Skeletal muscle satellite cell (primary cell): ENCODE results near the gene DHRSX.

ENCODE experiments used
- H3K27me3 ChIP-seq: 2 replicates; pipeline ENCODE4 v1.7.0; 2013; ENCODE audit warnings: low read length; ENCODE audit not compliant: control insufficient read depth, insufficient read depth
- H3K36me3 ChIP-seq: 2 replicates; pipeline ENCODE4 v1.7.0; 2013; ENCODE audit warnings: mild to moderate bottlenecking, control low read depth, low read length; ENCODE audit not compliant: insufficient read depth
- H3K4me1 ChIP-seq: 2 replicates; pipeline ENCODE4 v1.7.0; 2013; ENCODE audit warnings: low read length; ENCODE audit not compliant: control insufficient read depth, insufficient read depth
- H3K4me2 ChIP-seq: 2 replicates; pipeline ENCODE4 v1.7.0; 2013; ENCODE audit warnings: mild to moderate bottlenecking, low read length
- H3K4me3 ChIP-seq: 2 replicates; pipeline ENCODE4 v1.7.0; 2013; ENCODE audit warnings: low read length
- H3K9ac ChIP-seq: 2 replicates; pipeline ENCODE4 v1.7.0; 2013; ENCODE audit warnings: mild to moderate bottlenecking, low read depth, low read length, moderate library complexity
- H3K9me3 ChIP-seq: replicated peaks from 2 replicates; pipeline ENCODE4 v1.7.0; 2013; ENCODE audit warnings: mild to moderate bottlenecking, control low read depth, low read length

Gene DHRSX

DNA sequence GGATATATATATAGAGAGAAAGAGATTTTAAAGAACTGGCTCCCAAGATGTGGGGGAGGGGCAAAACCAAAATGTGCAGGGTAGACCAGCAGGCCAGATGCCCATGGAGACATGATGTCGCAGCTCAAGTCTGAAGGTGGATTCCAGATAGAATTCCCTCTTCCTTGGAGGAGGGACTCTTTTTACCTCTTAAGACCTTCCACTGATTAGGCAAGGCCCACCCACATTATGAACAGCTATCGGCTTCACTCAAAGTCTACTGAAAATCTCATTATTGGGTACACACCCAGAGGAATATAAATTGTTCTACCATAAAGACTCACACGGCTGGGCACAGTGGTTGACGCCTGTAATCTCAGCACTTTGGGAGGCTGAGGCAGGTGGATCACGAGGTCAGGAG lies 59.3 kb downstream of the DHRSX start:
- Histone ChIP-seq H3K36me3 (no peaks in the 10 kb centered on the region), H3K9ac (no peak overlapping the region), H3K9me3 (no peaks in the 10 kb centered on the region), H3K4me3 (no peak overlapping the region), H3K27me3 (no peaks in the 10 kb centered on the region), H3K4me2 (no peak overlapping the region), H3K4me1 (no peaks in the 10 kb centered on the region)

GRCh38 chrX:2439613-2440012 lies 61.2 kb downstream of the DHRSX start:
- H3K27me3 ChIP-seq: no peaks in the 10 kb centered on the region
- no peak overlapping the region for H3K4me2 ChIP-seq
- no peak overlapping the region for H3K4me3 ChIP-seq
- no peaks in the 10 kb centered on the region for H3K36me3 ChIP-seq
- H3K4me1 ChIP-seq: no peaks in the 10 kb centered on the region
- no peaks in the 10 kb centered on the region for H3K9me3 ChIP-seq
- H3K9ac ChIP-seq: no peak overlapping the region

- Histone ChIP-seq H3K9ac (no peak overlapping the region), H3K9me3 (no peaks in the 10 kb centered on the region), H3K4me2 (no peak overlapping the region), H3K27me3 (no peaks in the 10 kb centered on the region), H3K36me3 (no peaks in the 10 kb centered on the region), H3K4me1 (no peaks in the 10 kb centered on the region), H3K4me3 (no peak overlapping the region)
Measured at GRCh38 chrX:2435465-2435864, 65.3 kb downstream of the DHRSX start.

DNA sequence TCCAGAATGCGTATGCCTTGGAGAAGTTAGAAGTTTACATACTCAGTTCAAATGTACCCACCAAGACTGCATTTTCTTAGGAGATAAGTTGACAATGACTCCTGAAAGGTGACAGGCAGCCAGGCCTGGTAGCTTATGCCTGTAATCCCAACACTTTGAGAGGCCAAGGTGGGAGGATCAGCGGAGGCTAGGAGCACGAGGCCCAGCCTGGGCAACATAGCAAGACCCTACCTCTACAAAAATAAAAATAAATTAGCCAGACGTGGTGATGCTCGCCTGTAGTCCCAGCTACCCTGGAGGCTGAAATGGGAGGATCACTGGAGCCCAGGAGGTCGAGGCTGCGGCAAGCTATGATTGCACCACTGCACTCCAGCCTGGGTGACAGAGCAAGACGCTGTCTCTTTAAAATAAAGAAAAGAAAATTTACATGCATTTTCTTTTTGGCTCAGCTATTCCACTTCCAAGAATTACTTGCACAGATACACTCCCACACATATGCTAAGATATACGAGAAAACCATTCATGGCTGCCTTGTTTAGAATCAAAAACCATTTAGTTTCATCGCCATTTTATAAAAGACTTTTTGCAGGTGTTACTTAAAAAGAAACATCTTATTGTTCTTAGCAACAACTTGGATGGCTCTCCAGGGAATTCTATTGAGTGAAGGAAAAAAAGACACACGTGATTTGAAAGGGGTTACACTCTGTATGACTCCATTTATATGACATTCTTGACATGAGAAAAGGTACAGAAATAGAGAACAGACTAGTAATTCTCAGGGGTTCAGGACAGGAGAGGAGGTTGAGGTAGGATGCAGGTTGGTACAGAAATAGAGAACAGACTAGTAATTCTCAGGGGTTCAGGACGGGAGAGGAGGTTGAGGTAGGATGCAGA lies 66.3 kb downstream of the DHRSX start:
- H3K27me3 ChIP-seq: no peaks in the 10 kb centered on the region
- H3K36me3 ChIP-seq: no peaks in the 10 kb centered on the region
- H3K4me3 ChIP-seq: no peak overlapping the region
- no peak overlapping the region for H3K4me2 ChIP-seq
- H3K9ac ChIP-seq: no peak overlapping the region
- H3K9me3 ChIP-seq: no peaks in the 10 kb centered on the region
- no peaks in the 10 kb centered on the region for H3K4me1 ChIP-seq

GRCh38 chrX:2432298-2432863 lies 68.4 kb downstream of the DHRSX start:
- Histone ChIP-seq H3K9me3 (no peaks in the 10 kb centered on the region), H3K4me2 (no peak overlapping the region), H3K36me3 (no peaks in the 10 kb centered on the region), H3K27me3 (no peaks in the 10 kb centered on the region), H3K9ac (no peak overlapping the region), H3K4me1 (no peaks in the 10 kb centered on the region), H3K4me3 (no peak overlapping the region)

GRCh38 chrX:2430265-2430825 lies 70.4 kb downstream of the DHRSX start:
- Histone ChIP-seq H3K9ac (no peak overlapping the region), H3K9me3 (no peaks in the 10 kb centered on the region), H3K4me2 (no peak overlapping the region), H3K4me1 (no peaks in the 10 kb centered on the region), H3K36me3 (no peaks in the 10 kb centered on the region), H3K27me3 (no peaks in the 10 kb centered on the region), H3K4me3 (no peak overlapping the region)

DNA sequence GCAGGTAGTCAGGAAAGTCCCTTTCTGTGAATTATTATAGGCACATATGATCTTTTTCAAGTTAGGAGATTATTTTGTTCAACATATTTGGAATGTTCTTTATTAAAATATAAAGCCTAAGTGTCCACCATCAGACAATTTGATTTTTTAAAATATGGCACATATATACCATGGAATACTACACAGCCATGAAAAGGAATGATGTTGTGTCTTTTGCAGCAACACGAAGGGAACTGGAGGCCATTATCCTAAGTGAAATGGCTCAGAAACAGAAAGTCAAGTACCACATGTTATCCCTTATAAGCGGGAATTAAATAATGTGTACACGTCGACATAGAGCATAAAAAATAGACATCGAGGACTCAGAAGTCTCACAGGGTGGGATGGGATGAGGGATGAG lies 73.0 kb downstream of the DHRSX start:
- Histone ChIP-seq H3K4me3 (no peak overlapping the region), H3K9ac (no peak overlapping the region), H3K4me1 (peaks cover 7% of the 10 kb centered on the region), H3K27me3 (no peaks in the 10 kb centered on the region), H3K9me3 (no peaks in the 10 kb centered on the region), H3K36me3 (no peaks in the 10 kb centered on the region), H3K4me2 (no peak overlapping the region)

- Histone ChIP-seq H3K9ac (no peak overlapping the region), H3K4me1 (peaks cover 7% of the 10 kb centered on the region), H3K4me2 (no peak overlapping the region), H3K27me3 (no peaks in the 10 kb centered on the region), H3K9me3 (no peaks in the 10 kb centered on the region), H3K4me3 (no peak overlapping the region), H3K36me3 (no peaks in the 10 kb centered on the region)
Measured at GRCh38 chrX:2427147-2427546, 73.6 kb downstream of the DHRSX start.

DNA sequence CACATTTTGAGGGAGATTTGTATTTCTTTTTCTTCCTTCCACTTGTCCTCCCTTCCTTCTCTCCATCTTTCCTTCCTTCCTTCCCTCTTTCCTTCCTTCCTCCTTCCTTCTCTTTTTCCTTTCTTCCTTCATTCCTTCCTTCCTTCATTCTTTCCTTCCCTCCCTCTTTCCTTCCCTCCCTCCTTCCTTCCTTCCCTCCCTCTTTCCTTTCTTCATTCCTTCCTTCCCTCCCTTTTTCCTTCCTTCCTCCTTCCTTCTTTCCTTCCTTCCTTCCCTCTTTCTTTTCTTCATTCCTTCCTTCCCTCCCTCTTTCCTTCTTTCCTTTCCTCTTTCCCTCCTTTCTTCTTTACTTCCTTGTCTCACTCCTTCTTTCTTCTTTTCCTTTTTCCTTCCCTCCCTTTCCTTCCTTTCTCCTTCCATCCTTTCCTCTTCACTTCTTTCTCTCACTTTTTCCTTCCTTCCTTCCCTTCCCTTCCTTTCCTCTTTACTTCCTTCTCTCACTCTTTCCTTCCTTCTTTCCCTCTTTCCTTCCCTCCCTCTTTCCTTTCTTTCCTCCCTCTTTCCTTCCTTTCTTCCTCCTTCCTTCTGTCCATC lies 74.4 kb downstream of the DHRSX start:
- Histone ChIP-seq H3K4me2 (no peak overlapping the region), H3K36me3 (no peaks in the 10 kb centered on the region), H3K9me3 (no peaks in the 10 kb centered on the region), H3K27me3 (no peaks in the 10 kb centered on the region), H3K9ac (no peak overlapping the region), H3K4me1 (peaks cover 7% of the 10 kb centered on the region), H3K4me3 (no peak overlapping the region)

- Histone ChIP-seq H3K4me2 (no peak overlapping the region), H3K9me3 (no peaks in the 10 kb centered on the region), H3K36me3 (no peaks in the 10 kb centered on the region), H3K9ac (no peak overlapping the region), H3K4me3 (no peak overlapping the region), H3K27me3 (no peaks in the 10 kb centered on the region), H3K4me1 (peaks cover 7% of the 10 kb centered on the region)
Measured at GRCh38 chrX:2425286-2426071, 75.3 kb downstream of the DHRSX start.

DNA sequence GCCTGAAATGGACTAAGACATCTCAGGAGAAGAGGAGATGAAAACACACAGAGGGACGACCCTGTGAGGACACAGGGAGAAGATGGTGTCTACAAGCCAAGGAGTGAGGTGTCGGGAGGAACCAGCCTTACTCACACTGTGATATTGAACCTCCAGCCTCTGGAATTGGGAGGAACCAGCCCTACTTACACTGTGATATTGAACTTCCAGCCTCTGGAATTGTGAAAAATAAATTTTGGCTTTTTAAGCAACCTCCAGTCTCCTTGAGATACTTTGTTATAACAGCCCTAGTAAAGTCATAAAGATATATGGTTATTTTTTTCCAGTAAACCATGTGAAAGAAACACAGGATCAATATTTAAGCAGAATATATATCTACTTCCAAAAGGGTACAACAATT lies 76.5 kb downstream of the DHRSX start:
- no peak overlapping the region for H3K4me3 ChIP-seq
- H3K36me3 ChIP-seq: no peaks in the 10 kb centered on the region
- H3K4me1 ChIP-seq: peaks cover 7% of the 10 kb centered on the region
- no peaks in the 10 kb centered on the region for H3K9me3 ChIP-seq
- H3K9ac ChIP-seq: no peak overlapping the region
- no peaks in the 10 kb centered on the region for H3K27me3 ChIP-seq
- no peak overlapping the region for H3K4me2 ChIP-seq
